ENCODE measurements around the gene NCKAP5. TPM values are rescaled to one million over a fixed set of nuclear protein-coding genes. Genes with fewer than 3 reads are reported as not detected.

NCKAP5 gene
- total and polyA plus RNA-seq, 9 of the 15 experiments (the other 6 are each of a cell fraction or from before 2014, with no cell fraction given), result not detected

DNA sequence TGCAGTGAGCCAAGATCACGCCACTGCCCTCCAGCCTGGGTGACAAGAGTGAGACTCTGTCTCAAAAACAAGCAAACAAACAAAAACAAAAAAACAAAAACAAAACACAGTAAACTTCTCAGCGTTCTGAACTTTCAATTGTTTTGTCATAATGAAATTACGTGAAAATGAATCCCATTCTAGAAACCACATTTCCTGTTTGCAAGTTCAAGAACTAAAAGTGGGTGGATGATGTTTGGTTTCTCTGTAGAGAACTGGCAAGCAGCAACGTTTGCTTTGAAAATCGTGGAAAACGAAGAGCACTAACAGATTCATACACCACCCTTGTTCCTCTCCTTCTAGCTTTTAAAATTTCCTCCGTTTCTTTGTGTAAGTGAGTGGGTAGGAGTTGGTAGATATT is 672.2 kb downstream of the NCKAP5 start (continued):
- TF ChIP-seq, protein P1, sequence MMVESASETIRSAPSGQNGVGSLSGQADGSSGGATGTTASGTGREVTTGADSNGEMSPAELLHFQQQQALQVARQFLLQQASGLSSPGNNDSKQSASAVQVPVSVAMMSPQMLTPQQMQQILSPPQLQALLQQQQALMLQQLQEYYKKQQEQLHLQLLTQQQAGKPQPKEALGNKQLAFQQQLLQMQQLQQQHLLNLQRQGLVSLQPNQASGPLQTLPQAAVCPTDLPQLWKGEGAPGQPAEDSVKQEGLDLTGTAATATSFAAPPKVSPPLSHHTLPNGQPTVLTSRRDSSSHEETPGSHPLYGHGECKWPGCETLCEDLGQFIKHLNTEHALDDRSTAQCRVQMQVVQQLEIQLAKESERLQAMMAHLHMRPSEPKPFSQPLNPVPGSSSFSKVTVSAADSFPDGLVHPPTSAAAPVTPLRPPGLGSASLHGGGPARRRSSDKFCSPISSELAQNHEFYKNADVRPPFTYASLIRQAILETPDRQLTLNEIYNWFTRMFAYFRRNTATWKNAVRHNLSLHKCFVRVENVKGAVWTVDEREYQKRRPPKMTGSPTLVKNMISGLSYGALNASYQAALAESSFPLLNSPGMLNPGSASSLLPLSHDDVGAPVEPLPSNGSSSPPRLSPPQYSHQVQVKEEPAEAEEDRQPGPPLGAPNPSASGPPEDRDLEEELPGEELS (CRISPR knock-in tag; IDR thresholded peaks at IDR 0.05; ENCODE audit: borderline replicate concordance), result no peak
- TF ChIP-seq LCOR (CRISPR knock-in tag; IDR thresholded peaks at IDR 0.05) (no peak), MTA2 (IDR thresholded peaks at IDR 0.05; ENCODE audit: low read depth) (no peak), PCBP2 (IDR thresholded peaks at IDR 0.05; ENCODE audit: low read depth, low read length, poor library complexity, severe bottlenecking) (no peak)
- TF ChIP-seq, protein P2, sequence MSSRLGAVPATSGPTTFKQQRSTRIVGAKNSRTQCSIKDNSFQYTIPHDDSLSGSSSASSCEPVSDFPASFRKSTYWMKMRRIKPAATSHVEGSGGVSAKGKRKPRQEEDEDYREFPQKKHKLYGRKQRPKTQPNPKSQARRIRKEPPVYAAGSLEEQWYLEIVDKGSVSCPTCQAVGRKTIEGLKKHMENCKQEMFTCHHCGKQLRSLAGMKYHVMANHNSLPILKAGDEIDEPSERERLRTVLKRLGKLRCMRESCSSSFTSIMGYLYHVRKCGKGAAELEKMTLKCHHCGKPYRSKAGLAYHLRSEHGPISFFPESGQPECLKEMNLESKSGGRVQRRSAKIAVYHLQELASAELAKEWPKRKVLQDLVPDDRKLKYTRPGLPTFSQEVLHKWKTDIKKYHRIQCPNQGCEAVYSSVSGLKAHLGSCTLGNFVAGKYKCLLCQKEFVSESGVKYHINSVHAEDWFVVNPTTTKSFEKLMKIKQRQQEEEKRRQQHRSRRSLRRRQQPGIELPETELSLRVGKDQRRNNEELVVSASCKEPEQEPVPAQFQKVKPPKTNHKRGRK (tag; IDR thresholded peaks at IDR 0.05), result no peak

DNA sequence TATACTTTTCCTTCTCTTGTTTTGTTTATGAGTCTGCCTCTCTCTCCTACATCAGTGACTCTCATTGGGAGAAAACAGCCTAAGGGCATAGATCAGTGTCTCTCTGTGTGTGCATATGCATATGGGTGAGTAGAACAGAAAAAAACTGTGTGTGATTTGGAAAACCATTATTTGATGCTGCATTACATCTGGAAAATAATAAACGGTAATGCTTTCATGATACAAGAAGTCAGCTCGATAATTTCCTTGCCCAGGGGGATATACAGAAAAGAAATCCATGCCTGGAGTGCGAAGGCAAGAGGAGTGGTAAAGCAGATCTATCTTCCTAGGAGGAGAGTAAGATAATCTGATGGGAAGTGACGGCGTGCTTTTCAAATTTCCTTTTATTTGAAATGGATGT is 676.8 kb downstream of the NCKAP5 start:
- ChIA-PET POLR2A (no interaction called here), CTCF (ENCODE audit: low intra/inter-chr PET ratio) (no interaction called here)
- no peak for FAIRE-seq
- 0% methylated on average over 5 of the region's 5 CpGs for WGBS (ENCODE audit: insufficient coverage, low coverage, missing lambda C conversion rate)
- Histone ChIP-seq H3K9me1 (ENCODE audit: control insufficient read depth, insufficient read depth, low read length) (no peaks in the 10 kb centered on the region), H3K9me3 (replicated peaks; ENCODE audit: control insufficient read depth, insufficient read depth, low read depth, low read length) (no peaks in the 10 kb centered on the region), H4K20me1 (replicated peaks; ENCODE audit: control insufficient read depth, insufficient read depth, low read length) (no peaks in the 10 kb centered on the region), H3K27ac (ENCODE audit: extremely low read depth, low read depth, low read length) (no peak overlapping the region), H3K4me3 (no peak overlapping the region), H2AFZ (ENCODE audit: low read depth, low read length) (no peak overlapping the region), H3K36me3 (ENCODE audit: control insufficient read depth, insufficient read depth, low read length) (no peaks in the 10 kb centered on the region), H3K4me1 (replicated peaks in 1 of 2; ENCODE audit: control insufficient read depth in 2 of 2, insufficient read depth in 2 of 2, low read length in 2 of 2) (no peaks in the 10 kb centered on the region), H3K27me3 (ENCODE audit: control insufficient read depth in 2 of 2, insufficient read depth in 2 of 2, low read length in 2 of 2) (no peaks in the 10 kb centered on the region), H3K4me2 (ENCODE audit: insufficient read depth, low read length) (no peak overlapping the region), H3K9ac (ENCODE audit: insufficient read depth in 1 of 2, low read depth in 2 of 2, low read length in 2 of 2) (no peak overlapping the region), H3K79me2 (ENCODE audit: control insufficient read depth, insufficient read depth, low read length) (no peaks in the 10 kb centered on the region)
- no peak for DNase-seq (ENCODE audit: extremely low read depth in 1 of 4, low spot score in 3 of 4)
- intact Hi-C loops (cut with micrococcal nuclease), result no loop called here
- ATAC-seq, result no peak
- TF ChIP-seq, protein P3, sequence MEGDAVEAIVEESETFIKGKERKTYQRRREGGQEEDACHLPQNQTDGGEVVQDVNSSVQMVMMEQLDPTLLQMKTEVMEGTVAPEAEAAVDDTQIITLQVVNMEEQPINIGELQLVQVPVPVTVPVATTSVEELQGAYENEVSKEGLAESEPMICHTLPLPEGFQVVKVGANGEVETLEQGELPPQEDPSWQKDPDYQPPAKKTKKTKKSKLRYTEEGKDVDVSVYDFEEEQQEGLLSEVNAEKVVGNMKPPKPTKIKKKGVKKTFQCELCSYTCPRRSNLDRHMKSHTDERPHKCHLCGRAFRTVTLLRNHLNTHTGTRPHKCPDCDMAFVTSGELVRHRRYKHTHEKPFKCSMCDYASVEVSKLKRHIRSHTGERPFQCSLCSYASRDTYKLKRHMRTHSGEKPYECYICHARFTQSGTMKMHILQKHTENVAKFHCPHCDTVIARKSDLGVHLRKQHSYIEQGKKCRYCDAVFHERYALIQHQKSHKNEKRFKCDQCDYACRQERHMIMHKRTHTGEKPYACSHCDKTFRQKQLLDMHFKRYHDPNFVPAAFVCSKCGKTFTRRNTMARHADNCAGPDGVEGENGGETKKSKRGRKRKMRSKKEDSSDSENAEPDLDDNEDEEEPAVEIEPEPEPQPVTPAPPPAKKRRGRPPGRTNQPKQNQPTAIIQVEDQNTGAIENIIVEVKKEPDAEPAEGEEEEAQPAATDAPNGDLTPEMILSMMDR (IDR thresholded peaks at IDR 0.05 in 2 of 3, conservative IDR thresholded peaks at IDR 0.05 in 1 of 3; ENCODE audit: insufficient read depth in 2 of 3, low read depth in 1 of 3, low read length in 3 of 3), result no peak
- TF ChIP-seq STAG1 (CRISPR knock-in tag; IDR thresholded peaks at IDR 0.05; ENCODE audit: borderline replicate concordance) (no peak), ZNF778 (CRISPR knock-in tag; IDR thresholded peaks at IDR 0.05) (no peak), RBM34 (IDR thresholded peaks at IDR 0.05; ENCODE audit: borderline replicate concordance, insufficient read depth, low read length) (no peak), PRMT5 (CRISPR knock-in tag; IDR thresholded peaks at IDR 0.05) (no peak), USF2 (CRISPR knock-in tag; IDR thresholded peaks at IDR 0.05) (no peak), HDGF (IDR thresholded peaks at IDR 0.05) (no peak)
- in situ Hi-C loops (cut with MboI), result no loop called here
- BruUV-seq (replicated peaks), result no TSS peak

Measured in K562 (cell line).